Fibroblast of lung (primary cell): ENCODE results near the gene FTO.

Experiments used
- CTCF ChIP-seq, 2 donors: IDR thresholded peaks in 1 of 2; conservative IDR thresholded peaks in 1 of 2; 1 replicate in 1 of 2; 2 replicates in 1 of 2; pipeline ENCODE4 v1.5.1; 2011 to 2012; ENCODE audit warnings: low read length in 2 of 2, control low read depth in 1 of 2, inconsistent platforms in 1 of 2, low read depth in 1 of 2, mild to moderate bottlenecking in 1 of 2
- EZH2 ChIP-seq: IDR thresholded peaks from 2 replicates; pipeline ENCODE4 v1.5.1; 2012; ENCODE audit warnings: low read length, control low read depth, mild to moderate bottlenecking; ENCODE audit errors: missing control alignments

GRCh38 chr16:54060599-54061421 is 356.9 kb downstream of the FTO start:
- TF ChIP-seq CTCF (conservative IDR thresholded peaks at IDR 0.05 in 1 of 2, IDR thresholded peaks at IDR 0.05 in 1 of 2; ENCODE audit: low read depth in 1 of 2, low read length in 2 of 2) (no peak), EZH2 (no peak)
